ENCODE measurements around the gene SLIT3.

The SLIT3 gene

GRCh38 chr5:168829044-168829443, 471.9 kb downstream of the SLIT3 start:
- no peak for TF ChIP-seq CTCF (conservative IDR thresholded peaks at IDR 0.05; ENCODE audit: low read depth, low read length)
- H3K4me3 ChIP-seq (ENCODE audit: low read length), result no peak overlapping the region

GRCh38 chr5:168827636-168828035, 473.3 kb downstream of the SLIT3 start:
- no peak for TF ChIP-seq CTCF (conservative IDR thresholded peaks at IDR 0.05; ENCODE audit: low read depth, low read length)
- no peak for DNase-seq (ENCODE audit: low read depth)
- no peak overlapping the region for H3K4me3 ChIP-seq (ENCODE audit: low read length)

More at GRCh38 chr5:168829044-168829443, 471.9 kb downstream of the SLIT3 start:
- DNase-seq (ENCODE audit: low read depth), result no peak

DNA sequence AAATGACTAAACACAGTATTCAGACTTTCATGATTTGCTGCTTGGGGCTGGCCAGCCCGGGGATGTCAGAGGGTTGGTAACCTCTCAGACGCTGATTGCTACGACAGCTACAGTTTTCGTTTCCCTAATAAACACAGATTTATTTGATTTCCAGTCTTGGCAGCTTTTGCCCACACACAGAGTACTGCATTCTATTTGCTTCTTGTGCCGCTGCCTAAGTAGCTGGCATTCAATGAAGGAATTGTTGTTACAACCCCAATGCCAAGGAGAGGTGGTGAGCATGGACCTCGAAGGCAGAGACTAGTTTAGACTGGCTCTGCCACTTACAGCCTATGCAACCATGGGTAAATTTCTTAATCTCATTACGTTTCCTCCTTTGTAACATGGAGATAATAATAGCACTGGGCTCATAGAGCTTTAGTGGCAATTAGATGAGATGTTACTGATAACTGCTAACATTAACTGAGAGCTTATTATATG, 474.7 kb downstream of the SLIT3 start:
- no peak overlapping the region for H3K4me3 ChIP-seq (ENCODE audit: low read length)
- no peak for TF ChIP-seq CTCF (conservative IDR thresholded peaks at IDR 0.05; ENCODE audit: low read depth, low read length)
- DNase-seq (ENCODE audit: low read depth), result peak; percentile 31

DNA sequence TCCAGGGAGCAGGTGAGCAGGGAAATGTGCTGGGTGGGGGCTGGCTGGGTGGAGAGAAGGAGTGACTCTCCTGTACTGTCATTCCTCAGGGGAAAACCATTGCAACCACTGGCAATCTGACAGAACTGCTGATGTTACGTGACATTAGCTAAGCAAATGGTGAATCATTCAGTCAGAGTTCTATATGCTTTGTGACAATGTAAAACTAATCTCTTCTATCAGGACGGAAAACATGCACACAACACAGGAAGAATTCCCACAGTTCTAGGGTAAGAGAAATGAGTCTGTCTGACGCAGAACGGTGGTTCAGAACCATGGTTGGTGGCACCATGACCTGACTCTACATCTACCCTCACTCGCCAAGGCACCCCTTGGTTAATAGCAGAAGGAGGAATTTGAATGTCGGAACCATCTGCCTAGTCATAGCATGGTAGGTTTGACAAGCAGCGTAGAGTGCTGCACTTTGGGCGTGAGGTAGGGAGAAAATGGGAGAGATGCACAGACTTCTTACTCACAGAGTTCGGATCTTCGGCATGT, 478.1 kb downstream of the SLIT3 start:
- DNase-seq (ENCODE audit: low read depth), result no peak
- no peak overlapping the region for H3K4me3 ChIP-seq (ENCODE audit: low read length)
- no peak for TF ChIP-seq CTCF (conservative IDR thresholded peaks at IDR 0.05; ENCODE audit: low read depth, low read length)

- no peak for DNase-seq (ENCODE audit: low read depth)
- no peak for TF ChIP-seq CTCF (conservative IDR thresholded peaks at IDR 0.05; ENCODE audit: low read depth, low read length)
- H3K4me3 ChIP-seq (ENCODE audit: low read length), result no peak overlapping the region
These were observed 478.6 kb downstream of the SLIT3 start for GRCh38 chr5:168822248-168822744.

DNA sequence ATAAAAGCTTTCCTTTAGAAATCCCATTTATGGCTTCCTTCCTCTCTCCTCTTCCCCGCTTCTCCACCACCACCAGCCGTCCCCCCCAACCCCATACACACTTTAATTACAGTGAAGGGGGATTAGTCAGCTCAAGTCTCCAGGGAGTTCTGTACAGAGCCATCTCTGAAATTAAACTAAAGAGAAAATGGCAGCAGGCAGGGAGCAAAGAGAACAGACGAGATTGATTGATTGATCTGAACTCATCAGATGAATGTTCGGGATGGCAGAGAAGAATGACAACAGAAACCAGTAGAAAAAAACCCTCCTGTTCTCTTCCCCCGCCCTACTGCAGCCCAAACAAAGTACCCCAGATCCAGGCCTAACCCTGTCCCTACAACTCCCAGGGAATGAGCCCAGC, 480.1 kb downstream of the SLIT3 start:
- no peak overlapping the region for H3K4me3 ChIP-seq (ENCODE audit: low read length)
- no peak for TF ChIP-seq CTCF (conservative IDR thresholded peaks at IDR 0.05; ENCODE audit: low read depth, low read length)
- DNase-seq (ENCODE audit: low read depth), result no peak

GRCh38 chr5:168819004-168819621, 481.8 kb downstream of the SLIT3 start:
- no peak for TF ChIP-seq CTCF (conservative IDR thresholded peaks at IDR 0.05; ENCODE audit: low read depth, low read length)
- no peak overlapping the region for H3K4me3 ChIP-seq (ENCODE audit: low read length)
- DNase-seq (ENCODE audit: low read depth), result no peak

Data from retinal pigment epithelial cell (primary cell).